ENCODE measurements around the gene HSF5.
"Not testable (repeated sequence)": the region's sequence is repeated elsewhere in the genome, so short reads cannot be mapped to it uniquely, and the experiment has no call there.

HSF5 gene

DNA sequence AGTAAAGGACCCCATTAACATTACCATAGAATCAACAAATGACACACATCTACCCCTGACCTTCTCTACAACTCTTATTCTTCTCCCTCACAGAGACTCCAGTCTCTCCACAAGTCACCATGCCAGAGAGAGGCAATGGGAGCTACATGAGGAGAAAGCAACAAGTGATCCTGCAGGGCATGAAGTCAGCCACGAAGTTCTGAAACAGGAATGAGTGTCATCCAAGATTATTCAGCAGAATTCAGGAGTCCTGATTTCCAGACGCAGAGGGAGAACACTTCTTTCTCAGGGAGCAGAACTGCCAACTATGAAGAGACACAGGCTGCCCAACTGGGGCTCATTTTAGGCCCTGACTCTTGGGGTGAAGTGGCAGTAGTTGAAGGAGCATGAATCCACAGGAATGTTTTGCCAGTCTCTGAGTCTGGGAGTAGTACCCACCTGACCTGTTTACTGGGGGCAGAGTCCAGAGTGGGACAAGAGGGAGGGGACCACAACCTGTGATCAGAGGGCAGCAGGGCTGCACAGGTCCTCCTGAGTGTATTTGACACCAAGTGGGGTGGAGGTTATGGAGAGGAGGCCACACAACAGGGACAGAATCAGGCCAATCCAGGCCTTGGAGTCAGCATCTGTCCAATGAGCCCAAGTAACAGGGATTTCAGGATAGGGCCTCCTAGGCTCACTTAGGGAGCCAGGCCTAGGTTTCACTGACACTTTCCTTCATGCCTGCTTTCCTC is 28.6 kb upstream of the HSF5 start:
- FAIRE-seq = no peak

DNA sequence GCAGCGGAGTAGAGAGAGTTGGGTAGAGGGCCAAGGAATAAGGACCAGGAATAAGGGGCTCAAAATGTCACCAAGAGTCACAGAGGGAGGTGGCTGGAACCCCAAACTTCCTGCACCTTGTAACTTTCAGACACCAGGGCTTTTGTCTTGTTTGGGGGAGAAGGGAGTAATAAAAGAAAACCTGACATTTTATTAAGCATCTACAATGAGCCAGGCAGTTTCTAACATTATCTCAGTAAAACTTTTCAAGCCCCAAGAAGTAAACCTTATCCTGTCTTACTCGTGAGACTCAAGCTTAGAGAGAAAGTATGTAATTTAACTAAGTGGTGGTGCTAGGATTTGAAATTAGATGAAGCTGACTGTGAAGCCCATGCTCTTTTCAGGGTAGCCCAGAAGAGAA is 27.1 kb upstream of the HSF5 start:
- FAIRE-seq = no peak

DNA sequence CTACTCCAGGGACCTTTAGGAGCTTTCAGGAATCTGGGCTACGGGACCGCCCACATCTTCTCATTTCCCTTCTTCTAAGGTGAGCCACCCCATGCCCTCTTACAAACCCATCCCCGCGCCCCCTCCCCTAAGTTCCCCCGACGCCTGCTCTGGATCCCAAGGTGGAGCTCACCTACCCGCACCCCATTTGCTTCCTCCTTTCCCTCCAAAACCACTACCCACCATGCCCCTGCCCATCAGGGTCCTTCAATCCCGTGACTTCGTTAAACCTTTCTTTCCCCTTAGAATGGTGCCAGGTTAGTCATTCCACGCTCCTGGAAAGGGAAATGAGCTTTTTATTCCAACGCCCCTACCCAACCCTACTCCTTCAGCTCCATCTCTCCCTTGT is 26.6 kb upstream of the HSF5 start:
- FAIRE-seq = no peak

- no peak for FAIRE-seq
Measured at GRCh38 chr17:58513965-58514769, 26.0 kb upstream of the HSF5 start, which contains the start of gene MTMR4. Gene MTMR4 (minus strand): TSS chr17:58514638. CDS start chr17:58514407, 231 bp downstream.

GRCh38 chr17:58513267-58513964 is 25.2 kb upstream of the HSF5 start:
- no peak for FAIRE-seq

- no peak for FAIRE-seq
Measured at GRCh38 chr17:58510075-58510474, 21.9 kb upstream of the HSF5 start.

GRCh38 chr17:58508341-58509067 is 20.3 kb upstream of the HSF5 start:
- FAIRE-seq = no peak

GRCh38 chr17:58507123-58507634 is 19.0 kb upstream of the HSF5 start:
- FAIRE-seq = no peak

DNA sequence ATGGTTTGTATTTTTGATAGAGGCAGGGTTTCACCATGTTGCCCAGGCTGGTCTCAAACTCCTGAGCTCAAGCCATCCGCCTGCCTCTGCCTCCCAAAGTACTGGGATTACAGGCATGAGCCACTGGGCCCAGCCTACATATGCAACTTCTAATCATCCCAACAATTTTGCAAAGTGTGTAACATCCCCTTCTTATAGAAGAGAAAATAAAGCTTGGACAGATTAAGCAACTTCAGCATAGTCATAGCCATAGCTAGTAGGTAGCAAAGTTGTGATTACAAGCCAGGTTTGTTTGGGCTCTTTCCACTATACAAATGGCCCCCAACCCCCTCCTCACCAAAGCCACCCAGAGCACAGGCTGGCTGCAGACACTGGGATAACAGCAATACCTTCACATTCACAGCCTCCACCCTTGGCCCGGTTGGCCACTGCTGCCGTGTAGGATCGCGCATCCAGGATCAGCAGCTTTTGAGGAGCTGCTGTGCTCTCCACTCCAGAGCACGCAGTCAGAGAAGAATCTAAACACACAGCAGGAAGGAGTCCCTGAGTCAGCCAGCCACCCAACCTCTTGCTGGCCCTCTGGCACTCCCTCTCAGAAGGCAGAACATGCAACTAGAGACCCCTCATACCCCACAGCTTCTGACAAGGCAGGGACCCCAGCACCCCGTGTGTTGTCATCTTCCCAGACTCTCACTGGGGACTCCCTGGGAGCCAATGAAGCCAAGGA is 18.3 kb upstream of the HSF5 start:
- FAIRE-seq = no peak

GRCh38 chr17:58504826-58505351 is 16.7 kb upstream of the HSF5 start:
- no peak for FAIRE-seq

- no peak for FAIRE-seq
Measured at GRCh38 chr17:58503866-58504265, 15.7 kb upstream of the HSF5 start.

GRCh38 chr17:58503134-58503533 is 14.9 kb upstream of the HSF5 start:
- not testable (repeated sequence) for FAIRE-seq

- FAIRE-seq = no peak
Measured at GRCh38 chr17:58501451-58501850, 13.2 kb upstream of the HSF5 start.

GRCh38 chr17:58498177-58498828 is 10.1 kb upstream of the HSF5 start:
- no peak for FAIRE-seq

GRCh38 chr17:58493506-58493905 is 5.3 kb upstream of the HSF5 start:
- FAIRE-seq = no peak

GRCh38 chr17:58492238-58493121 is 4.3 kb upstream of the HSF5 start:
- no peak for FAIRE-seq

- FAIRE-seq = no peak
Measured at GRCh38 chr17:58491510-58492045, 3.4 kb upstream of the HSF5 start.

- no peak for FAIRE-seq
Measured at GRCh38 chr17:58488428-58488890, 251 bp upstream of the HSF5 start.

- FAIRE-seq = no peak
Measured at GRCh38 chr17:58484600-58484999, 3.6 kb downstream of the HSF5 start.

DNA sequence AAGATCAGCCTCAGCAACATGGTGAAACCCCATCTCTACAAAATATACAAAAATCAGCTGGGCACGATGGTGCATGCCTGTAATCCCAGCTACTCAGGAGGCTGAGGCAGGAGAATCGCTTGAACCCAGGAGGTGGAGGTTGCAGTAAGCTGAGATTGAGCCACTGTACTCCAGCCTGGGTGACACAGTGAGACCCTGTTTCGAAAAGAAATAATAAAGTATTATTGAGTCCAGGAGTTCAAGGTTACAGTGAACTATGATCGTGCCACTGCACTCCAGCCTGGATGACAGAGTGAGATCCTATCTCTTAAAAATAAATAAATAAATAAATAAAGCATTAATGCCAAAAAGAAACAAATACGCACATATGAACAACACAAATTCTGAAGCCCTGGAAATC is 6.4 kb downstream of the HSF5 start:
- not testable (repeated sequence) for FAIRE-seq
